NCI-H1105 treated with DMSO at 0.1 percent for 48 hours (cell line): ENCODE results near the gene THAP12.
"Not testable (repeated sequence)": the region's sequence is repeated elsewhere in the genome, so short reads cannot be mapped to it uniquely, and the experiment has no call there.

Experiments used
- DNase-seq: peaks from one replicate; lab custom pipeline; 2025; lab: John Stamatoyannopoulos, UW

THAP12 gene

GRCh38 chr11:76327756-76328388, 53.1 kb downstream of the THAP12 start:
- no peak for DNase-seq

GRCh38 chr11:76327202-76327601, 53.7 kb downstream of the THAP12 start:
- DNase-seq, result no peak

GRCh38 chr11:76325185-76325584, 55.7 kb downstream of the THAP12 start:
- no peak for DNase-seq

- no peak for DNase-seq
Measured at GRCh38 chr11:76323804-76324203, 57.1 kb downstream of the THAP12 start.

DNA sequence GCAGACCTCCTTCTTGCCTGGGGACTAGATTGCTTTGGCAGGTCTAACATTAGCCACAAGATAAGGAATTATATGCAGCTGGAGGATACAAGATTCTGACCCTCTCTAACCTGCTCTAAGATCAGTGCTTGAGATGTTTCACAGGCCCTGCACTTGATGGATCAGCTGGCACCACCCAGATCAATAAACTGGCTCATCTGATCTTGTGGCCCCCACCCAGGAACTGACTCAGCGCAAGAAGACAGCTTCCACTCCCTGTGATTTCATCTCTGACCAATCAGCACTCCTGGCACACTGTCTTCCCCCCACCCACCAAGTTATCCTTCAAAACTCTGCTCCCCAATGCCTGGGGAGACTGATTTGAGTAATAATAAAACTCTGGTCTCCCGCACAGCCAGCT, 57.6 kb downstream of the THAP12 start:
- not testable (repeated sequence) for DNase-seq

- DNase-seq, result no peak
Measured at GRCh38 chr11:76322942-76323341, 58.0 kb downstream of the THAP12 start.

- DNase-seq, result no peak
Measured at GRCh38 chr11:76322540-76322939, 58.4 kb downstream of the THAP12 start.

GRCh38 chr11:76321820-76322524, 59.0 kb downstream of the THAP12 start:
- DNase-seq, result no peak

DNA sequence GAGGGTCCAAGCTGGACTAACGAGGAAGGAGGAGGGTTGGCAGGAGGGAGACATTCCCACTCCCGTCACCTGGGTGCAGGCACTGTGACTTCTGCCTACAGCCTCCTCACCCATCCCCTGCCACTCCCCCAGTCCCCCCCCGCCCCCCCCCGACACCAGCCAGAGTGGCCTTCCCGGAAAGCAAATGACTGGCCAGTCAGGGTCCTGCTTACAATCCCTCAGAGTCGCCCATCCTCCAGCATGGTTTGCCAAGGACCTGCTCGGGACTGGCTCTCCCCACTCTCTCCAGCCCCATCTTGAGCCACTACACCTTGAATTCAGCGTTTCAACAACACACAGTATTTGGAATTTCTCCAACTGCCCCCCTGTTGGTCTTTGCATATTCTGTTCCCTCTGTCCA, 59.6 kb downstream of the THAP12 start:
- no peak for DNase-seq

GRCh38 chr11:76320929-76321328, 60.0 kb downstream of the THAP12 start:
- no peak for DNase-seq

- DNase-seq, result not testable (repeated sequence)
Measured at GRCh38 chr11:76319798-76320197, 61.1 kb downstream of the THAP12 start.

GRCh38 chr11:76318744-76319384, 62.1 kb downstream of the THAP12 start:
- peak; percentile 71 for DNase-seq

DNA sequence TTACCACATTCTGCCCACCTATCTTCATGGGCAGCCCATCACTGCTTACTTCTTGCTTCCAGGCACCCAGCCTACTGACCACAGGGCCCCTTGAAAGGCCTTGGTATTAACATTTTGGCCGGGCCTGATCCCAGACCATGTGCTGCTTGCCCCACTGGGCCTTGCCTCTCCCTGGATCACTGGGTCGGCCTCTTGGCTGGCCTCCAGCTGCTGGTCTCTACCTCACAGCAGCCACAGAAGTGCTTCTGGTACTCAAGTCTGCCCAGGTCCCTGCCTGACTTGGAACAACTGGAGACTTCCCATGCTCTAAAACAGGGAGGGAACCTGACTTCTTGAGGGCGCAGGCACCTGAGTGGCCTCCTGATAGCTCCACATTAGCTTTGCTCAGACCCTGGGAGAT, 63.6 kb downstream of the THAP12 start:
- DNase-seq, result no peak

GRCh38 chr11:76316726-76317125, 64.2 kb downstream of the THAP12 start:
- no peak for DNase-seq

DNA sequence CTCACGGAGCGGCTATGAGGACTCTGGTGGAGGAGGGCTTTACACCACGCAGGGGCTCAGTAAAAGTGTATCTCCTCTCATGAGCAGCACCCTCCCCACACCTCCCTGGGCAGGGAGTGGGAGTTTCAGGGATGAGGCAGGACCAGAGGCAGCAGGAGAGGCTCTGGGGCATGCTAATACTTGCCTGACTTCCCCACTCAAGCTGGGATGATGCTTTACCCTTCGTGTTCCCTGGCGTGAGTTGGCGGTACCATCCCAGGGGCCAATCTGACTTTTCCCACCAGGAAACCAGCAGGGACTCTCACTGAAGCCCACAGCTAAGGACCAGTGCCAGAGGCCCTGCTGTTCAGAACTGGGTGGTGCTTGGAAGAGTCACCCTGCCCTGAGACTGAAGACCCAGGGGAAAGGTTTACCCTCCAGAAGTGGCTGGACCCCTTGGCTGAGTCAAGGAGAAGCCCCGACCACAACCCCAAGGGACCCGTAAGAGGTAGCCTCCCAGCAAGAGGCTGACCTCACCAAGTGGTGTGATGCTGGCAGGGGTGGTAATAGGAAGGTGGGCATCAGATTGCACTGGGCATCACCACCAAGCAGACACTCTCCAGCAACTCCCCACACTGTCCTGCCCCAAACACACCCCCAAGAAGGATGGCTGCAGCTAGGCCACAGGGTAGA, 65.6 kb downstream of the THAP12 start:
- no peak for DNase-seq

- DNase-seq, result no peak
Measured at GRCh38 chr11:76314741-76315090, 66.2 kb downstream of the THAP12 start.

DNA sequence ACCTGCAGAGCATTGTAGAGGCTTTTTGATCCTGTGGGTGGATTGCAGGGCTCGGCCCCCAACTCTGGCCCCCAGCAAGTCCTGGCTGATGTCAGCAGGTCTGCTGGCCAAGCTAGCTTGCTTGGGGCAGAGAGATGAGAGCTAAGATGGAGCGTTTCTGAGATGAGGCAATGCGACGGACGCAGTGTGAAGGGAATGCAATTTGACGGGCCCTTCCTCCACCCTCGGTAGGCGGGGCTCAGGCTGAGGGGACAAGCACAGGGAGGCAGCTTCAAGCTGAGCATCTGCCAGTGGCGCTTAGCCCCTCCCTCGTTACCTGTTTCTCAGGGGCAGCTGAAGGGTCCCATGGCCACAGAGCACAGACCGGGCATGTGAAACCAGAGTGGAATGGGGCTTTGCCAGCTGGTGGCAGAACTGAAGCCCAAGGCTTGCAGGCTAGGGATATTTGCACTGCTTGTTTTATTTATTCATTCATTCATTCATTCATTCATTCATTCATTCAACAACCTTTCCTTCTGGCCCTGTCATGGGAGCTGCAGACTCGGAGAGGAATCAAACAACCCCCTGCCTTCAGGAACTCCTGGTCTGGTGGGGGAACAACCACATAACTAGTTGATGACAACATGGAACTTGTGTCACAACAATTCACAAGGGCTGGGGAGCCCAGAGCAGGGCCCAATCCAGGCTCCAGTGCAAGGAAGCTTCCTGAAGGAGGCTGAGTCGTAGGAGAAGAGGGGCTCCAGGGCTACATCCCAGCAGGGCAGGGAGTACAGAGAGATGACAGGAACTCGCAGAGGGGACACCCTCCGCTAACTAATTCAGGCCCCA, 66.8 kb downstream of the THAP12 start:
- DNase-seq, result no peak

- no peak for DNase-seq
Measured at GRCh38 chr11:76313271-76313670, 67.7 kb downstream of the THAP12 start.

- DNase-seq, result peak; percentile 28
Measured at GRCh38 chr11:76310832-76311595, 69.9 kb downstream of the THAP12 start.

DNA sequence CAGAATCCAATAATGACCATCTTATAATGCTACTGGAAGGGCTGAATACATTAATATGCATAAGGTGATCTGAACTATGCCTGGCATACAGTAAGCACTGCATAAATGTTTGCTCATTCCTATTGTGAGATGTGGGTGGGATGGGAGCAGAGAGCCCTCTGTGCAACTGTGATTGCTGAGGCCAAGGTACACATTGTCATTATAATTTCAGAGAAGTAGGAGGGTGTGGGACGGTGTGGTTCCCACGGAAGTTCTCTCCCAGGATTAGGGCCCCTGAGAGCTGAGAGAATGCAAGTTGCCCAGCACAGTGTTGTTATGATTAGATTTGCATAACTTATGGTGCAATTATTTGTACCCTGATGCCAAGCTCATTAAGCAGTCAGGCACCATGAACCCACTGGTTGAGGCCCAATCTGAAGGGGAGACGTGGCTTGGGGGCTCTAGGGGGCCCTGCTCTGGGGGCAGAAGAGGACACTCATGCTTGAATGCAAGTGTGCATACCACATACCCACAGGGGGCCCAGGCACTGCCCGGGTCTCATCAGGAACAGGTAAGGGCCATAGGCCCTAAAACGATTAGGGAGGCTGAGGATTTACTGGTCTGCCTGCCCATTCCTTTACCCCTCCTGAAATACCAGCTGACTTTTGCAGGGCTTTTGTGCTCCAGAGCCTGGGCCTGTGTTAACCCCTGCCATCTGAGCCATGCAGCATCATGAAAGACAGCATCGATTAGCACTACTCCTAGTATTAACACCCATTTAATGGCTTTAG, 72.8 kb downstream of the THAP12 start:
- no peak for DNase-seq
